ENCODE measurements around the gene AGMO. TPM values are rescaled to one million over a fixed set of nuclear protein-coding genes. Genes with fewer than 3 reads are reported as not detected.

Gene AGMO
- total and polyA plus RNA-seq, 2 experiments from 2014 or later = 0.42 to 0.55 TPM

DNA sequence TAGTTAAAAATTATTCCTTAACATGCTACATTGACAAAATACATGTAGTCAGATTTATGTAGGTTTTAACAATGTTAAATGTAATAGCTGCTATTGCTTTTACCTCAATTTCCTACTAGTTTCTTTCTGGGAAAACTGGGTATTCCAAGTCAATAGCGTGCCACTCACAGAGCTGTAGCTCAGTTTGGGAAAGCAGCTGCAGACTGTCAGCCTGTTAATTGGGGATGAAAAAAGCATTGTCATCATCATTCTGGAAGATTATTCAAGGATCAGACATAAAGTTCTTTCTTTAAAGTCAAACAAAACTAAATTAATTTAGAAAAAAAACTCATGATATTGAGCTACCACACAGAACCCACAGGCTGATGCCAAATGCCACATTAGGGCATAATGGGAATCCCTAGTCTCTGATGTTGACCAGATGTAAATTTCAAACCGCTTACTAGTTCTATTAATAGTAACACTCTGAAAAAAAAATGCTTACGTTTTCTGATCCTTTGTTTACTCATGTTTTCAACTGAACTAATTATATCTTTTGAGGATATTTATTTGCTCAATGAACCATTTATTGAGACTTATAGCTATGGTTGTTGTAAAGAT is 19.6 kb upstream of the AGMO start:
- Histone ChIP-seq H2AFZ (no peak overlapping the region), H3K27me3 (ENCODE audit: insufficient read depth) (no peaks in the 10 kb centered on the region), H3K27ac (ENCODE audit: low read depth) (no peak overlapping the region), H4K20me1 (replicated peaks; ENCODE audit: insufficient read depth) (no peaks in the 10 kb centered on the region), H3K79me2 (replicated peaks; ENCODE audit: insufficient read depth) (no peaks in the 10 kb centered on the region), H3K4me3 (no peak overlapping the region), H3K9me2 (ENCODE audit: insufficient read depth) (no peaks in the 10 kb centered on the region), H3K4me1 (ENCODE audit: insufficient read depth) (no peaks in the 10 kb centered on the region), H3K4me2 (no peak overlapping the region), H3F3A (replicated peaks; ENCODE audit: low read depth) (no peaks in the 10 kb centered on the region), H3K36me3 (ENCODE audit: insufficient read depth) (peaks cover 3% of the 10 kb centered on the region; the same call in 1 of the 2 replicates)
- Mint-ChIP-seq H3K27me3 (ENCODE audit: insufficient read depth, low read depth, poor library complexity) (no peaks in the 10 kb centered on the region), H3K36me3 (ENCODE audit: low read depth) (peaks cover 10% of the 10 kb centered on the region; the same call in 2 of the 3 replicates), H3K4me3 (no peak overlapping the region), H3K27ac (no peak overlapping the region), H3K4me1 (no peaks in the 10 kb centered on the region), H3K9me3 (peaks cover 21% of the 10 kb centered on the region)
- no peak for ATAC-seq
- no peak for DNase-seq (ENCODE audit: low spot score)
- TF ChIP-seq CREB1 (CRISPR knock-in tag; IDR thresholded peaks at IDR 0.05; ENCODE audit: low read depth) (no peak), ZNF331 (CRISPR knock-in tag; IDR thresholded peaks at IDR 0.05; ENCODE audit: low read depth) (no peak), STAT1 (IDR thresholded peaks at IDR 0.05; ENCODE audit: unreplicated experiment) (no peak), EZH2phosphoT487 (IDR thresholded peaks at IDR 0.05; ENCODE audit: unreplicated experiment) (no peak), NANOG (IDR thresholded peaks at IDR 0.05; ENCODE audit: borderline replicate concordance) (no peak), POLR2AphosphoS5 (IDR thresholded peaks at IDR 0.05; ENCODE audit: low read depth) (no peak)
- TF ChIP-seq, protein P1, sequence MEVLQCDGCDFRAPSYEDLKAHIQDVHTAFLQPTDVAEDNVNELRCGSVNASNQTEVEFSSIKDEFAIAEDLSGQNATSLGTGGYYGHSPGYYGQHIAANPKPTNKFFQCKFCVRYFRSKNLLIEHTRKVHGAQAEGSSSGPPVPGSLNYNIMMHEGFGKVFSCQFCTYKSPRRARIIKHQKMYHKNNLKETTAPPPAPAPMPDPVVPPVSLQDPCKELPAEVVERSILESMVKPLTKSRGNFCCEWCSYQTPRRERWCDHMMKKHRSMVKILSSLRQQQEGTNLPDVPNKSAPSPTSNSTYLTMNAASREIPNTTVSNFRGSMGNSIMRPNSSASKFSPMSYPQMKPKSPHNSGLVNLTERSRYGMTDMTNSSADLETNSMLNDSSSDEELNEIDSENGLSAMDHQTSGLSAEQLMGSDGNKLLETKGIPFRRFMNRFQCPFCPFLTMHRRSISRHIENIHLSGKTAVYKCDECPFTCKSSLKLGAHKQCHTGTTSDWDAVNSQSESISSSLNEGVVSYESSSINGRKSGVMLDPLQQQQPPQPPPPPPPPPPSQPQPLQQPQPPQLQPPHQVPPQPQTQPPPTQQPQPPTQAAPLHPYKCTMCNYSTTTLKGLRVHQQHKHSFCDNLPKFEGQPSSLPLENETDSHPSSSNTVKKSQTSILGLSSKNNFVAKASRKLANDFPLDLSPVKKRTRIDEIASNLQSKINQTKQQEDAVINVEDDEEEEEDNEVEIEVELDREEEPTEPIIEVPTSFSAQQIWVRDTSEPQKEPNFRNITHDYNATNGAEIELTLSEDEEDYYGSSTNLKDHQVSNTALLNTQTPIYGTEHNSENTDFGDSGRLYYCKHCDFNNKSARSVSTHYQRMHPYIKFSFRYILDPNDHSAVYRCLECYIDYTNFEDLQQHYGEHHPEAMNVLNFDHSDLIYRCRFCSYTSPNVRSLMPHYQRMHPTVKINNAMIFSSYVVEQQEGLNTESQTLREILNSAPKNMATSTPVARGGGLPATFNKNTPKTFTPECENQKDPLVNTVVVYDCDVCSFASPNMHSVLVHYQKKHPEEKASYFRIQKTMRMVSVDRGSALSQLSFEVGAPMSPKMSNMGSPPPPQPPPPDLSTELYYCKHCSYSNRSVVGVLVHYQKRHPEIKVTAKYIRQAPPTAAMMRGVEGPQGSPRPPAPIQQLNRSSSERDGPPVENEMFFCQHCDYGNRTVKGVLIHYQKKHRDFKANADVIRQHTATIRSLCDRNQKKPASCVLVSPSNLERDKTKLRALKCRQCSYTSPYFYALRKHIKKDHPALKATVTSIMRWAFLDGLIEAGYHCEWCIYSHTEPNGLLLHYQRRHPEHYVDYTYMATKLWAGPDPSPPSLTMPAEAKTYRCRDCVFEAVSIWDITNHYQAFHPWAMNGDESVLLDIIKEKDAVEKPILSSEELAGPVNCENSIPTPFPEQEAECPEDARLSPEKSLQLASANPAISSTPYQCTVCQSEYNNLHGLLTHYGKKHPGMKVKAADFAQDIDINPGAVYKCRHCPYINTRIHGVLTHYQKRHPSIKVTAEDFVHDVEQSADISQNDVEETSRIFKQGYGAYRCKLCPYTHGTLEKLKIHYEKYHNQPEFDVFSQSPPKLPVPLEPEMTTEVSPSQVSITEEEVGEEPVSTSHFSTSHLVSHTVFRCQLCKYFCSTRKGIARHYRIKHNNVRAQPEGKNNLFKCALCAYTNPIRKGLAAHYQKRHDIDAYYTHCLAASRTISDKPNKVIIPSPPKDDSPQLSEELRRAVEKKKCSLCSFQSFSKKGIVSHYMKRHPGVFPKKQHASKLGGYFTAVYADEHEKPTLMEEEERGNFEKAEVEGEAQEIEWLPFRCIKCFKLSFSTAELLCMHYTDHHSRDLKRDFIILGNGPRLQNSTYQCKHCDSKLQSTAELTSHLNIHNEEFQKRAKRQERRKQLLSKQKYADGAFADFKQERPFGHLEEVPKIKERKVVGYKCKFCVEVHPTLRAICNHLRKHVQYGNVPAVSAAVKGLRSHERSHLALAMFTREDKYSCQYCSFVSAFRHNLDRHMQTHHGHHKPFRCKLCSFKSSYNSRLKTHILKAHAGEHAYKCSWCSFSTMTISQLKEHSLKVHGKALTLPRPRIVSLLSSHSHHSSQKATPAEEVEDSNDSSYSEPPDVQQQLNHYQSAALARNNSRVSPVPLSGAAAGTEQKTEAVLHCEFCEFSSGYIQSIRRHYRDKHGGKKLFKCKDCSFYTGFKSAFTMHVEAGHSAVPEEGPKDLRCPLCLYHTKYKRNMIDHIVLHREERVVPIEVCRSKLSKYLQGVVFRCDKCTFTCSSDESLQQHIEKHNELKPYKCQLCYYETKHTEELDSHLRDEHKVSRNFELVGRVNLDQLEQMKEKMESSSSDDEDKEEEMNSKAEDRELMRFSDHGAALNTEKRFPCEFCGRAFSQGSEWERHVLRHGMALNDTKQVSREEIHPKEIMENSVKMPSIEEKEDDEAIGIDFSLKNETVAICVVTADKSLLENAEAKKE (CRISPR knock-in tag; IDR thresholded peaks at IDR 0.05) = no peak
- TF ChIP-seq, protein P2, sequence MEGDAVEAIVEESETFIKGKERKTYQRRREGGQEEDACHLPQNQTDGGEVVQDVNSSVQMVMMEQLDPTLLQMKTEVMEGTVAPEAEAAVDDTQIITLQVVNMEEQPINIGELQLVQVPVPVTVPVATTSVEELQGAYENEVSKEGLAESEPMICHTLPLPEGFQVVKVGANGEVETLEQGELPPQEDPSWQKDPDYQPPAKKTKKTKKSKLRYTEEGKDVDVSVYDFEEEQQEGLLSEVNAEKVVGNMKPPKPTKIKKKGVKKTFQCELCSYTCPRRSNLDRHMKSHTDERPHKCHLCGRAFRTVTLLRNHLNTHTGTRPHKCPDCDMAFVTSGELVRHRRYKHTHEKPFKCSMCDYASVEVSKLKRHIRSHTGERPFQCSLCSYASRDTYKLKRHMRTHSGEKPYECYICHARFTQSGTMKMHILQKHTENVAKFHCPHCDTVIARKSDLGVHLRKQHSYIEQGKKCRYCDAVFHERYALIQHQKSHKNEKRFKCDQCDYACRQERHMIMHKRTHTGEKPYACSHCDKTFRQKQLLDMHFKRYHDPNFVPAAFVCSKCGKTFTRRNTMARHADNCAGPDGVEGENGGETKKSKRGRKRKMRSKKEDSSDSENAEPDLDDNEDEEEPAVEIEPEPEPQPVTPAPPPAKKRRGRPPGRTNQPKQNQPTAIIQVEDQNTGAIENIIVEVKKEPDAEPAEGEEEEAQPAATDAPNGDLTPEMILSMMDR (conservative IDR thresholded peaks at IDR 0.05; ENCODE audit: low read depth in 2 of 2) = no peak
- TF ChIP-seq, protein P3, sequence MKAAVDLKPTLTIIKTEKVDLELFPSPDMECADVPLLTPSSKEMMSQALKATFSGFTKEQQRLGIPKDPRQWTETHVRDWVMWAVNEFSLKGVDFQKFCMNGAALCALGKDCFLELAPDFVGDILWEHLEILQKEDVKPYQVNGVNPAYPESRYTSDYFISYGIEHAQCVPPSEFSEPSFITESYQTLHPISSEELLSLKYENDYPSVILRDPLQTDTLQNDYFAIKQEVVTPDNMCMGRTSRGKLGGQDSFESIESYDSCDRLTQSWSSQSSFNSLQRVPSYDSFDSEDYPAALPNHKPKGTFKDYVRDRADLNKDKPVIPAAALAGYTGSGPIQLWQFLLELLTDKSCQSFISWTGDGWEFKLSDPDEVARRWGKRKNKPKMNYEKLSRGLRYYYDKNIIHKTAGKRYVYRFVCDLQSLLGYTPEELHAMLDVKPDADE (IDR thresholded peaks at IDR 0.05) = no peak
- TF ChIP-seq, protein P4, sequence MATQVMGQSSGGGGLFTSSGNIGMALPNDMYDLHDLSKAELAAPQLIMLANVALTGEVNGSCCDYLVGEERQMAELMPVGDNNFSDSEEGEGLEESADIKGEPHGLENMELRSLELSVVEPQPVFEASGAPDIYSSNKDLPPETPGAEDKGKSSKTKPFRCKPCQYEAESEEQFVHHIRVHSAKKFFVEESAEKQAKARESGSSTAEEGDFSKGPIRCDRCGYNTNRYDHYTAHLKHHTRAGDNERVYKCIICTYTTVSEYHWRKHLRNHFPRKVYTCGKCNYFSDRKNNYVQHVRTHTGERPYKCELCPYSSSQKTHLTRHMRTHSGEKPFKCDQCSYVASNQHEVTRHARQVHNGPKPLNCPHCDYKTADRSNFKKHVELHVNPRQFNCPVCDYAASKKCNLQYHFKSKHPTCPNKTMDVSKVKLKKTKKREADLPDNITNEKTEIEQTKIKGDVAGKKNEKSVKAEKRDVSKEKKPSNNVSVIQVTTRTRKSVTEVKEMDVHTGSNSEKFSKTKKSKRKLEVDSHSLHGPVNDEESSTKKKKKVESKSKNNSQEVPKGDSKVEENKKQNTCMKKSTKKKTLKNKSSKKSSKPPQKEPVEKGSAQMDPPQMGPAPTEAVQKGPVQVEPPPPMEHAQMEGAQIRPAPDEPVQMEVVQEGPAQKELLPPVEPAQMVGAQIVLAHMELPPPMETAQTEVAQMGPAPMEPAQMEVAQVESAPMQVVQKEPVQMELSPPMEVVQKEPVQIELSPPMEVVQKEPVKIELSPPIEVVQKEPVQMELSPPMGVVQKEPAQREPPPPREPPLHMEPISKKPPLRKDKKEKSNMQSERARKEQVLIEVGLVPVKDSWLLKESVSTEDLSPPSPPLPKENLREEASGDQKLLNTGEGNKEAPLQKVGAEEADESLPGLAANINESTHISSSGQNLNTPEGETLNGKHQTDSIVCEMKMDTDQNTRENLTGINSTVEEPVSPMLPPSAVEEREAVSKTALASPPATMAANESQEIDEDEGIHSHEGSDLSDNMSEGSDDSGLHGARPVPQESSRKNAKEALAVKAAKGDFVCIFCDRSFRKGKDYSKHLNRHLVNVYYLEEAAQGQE (IDR thresholded peaks at IDR 0.05; ENCODE audit: unreplicated experiment) = no peak
